IPS-18c (cell line): ENCODE results near the gene DNMBP.
"Not testable (repeated sequence)": the region's sequence is repeated elsewhere in the genome, so short reads cannot be mapped to it uniquely, and the experiment has no call there.

ENCODE experiments used
- H3K4me3 ChIP-seq: 2 replicates; pipeline ENCODE4 v1.7.0; 2013; ENCODE audit warnings: low read depth, mild to moderate bottlenecking, low read length, moderate library complexity; ENCODE audit not compliant: insufficient read depth
- H3K9me3 ChIP-seq: one replicate; pipeline ENCODE4 v1.6.1; 2013; ENCODE audit warnings: mild to moderate bottlenecking, low read length, moderate library complexity; ENCODE audit not compliant: control insufficient read depth, insufficient read depth

The DNMBP gene

GRCh38 chr10:99932203-99932957 is 77.4 kb downstream of the DNMBP start:
- not testable (repeated sequence) for H3K4me3 ChIP-seq, H3K9me3 ChIP-seq

- Histone ChIP-seq H3K9me3 (no peaks in the 10 kb centered on the region), H3K4me3 (no peak overlapping the region; the same call in 1 of the 2 replicates)
Observed at GRCh38 chr10:99930731-99931550, 78.8 kb downstream of the DNMBP start.

GRCh38 chr10:99929360-99929759 is 80.4 kb downstream of the DNMBP start:
- Histone ChIP-seq H3K9me3 (no peaks in the 10 kb centered on the region), H3K4me3 (no peak overlapping the region)

GRCh38 chr10:99927721-99928280 is 81.9 kb downstream of the DNMBP start:
- Histone ChIP-seq H3K9me3 (no peaks in the 10 kb centered on the region), H3K4me3 (0 out of 2 replicates have a peak overlapping the region, but pooled peaks have one; percentile 21)

GRCh38 chr10:99926925-99927720 is 82.6 kb downstream of the DNMBP start:
- H3K9me3 ChIP-seq, result no peaks in the 10 kb centered on the region
- no peak overlapping the region for H3K4me3 ChIP-seq

GRCh38 chr10:99924451-99925255 is 85.1 kb downstream of the DNMBP start:
- Histone ChIP-seq H3K4me3 (no peak overlapping the region), H3K9me3 (no peaks in the 10 kb centered on the region)

- Histone ChIP-seq H3K4me3 (no peak overlapping the region), H3K9me3 (no peaks in the 10 kb centered on the region)
Observed at GRCh38 chr10:99921948-99922347, 87.8 kb downstream of the DNMBP start.

- Histone ChIP-seq H3K4me3 (no peak overlapping the region), H3K9me3 (no peaks in the 10 kb centered on the region)
Observed at GRCh38 chr10:99920901-99921300, 88.8 kb downstream of the DNMBP start.

- no peaks in the 10 kb centered on the region for H3K9me3 ChIP-seq
- no peak overlapping the region for H3K4me3 ChIP-seq
Observed at GRCh38 chr10:99920486-99920885, 89.3 kb downstream of the DNMBP start.

- H3K9me3 ChIP-seq, result no peaks in the 10 kb centered on the region
- peak overlapping the region; percentile 44; the same call in 1 of the 2 replicates for H3K4me3 ChIP-seq
Observed at GRCh38 chr10:99917963-99918825, 91.6 kb downstream of the DNMBP start.

GRCh38 chr10:99916776-99917175 is 93.0 kb downstream of the DNMBP start:
- Histone ChIP-seq H3K4me3 (no peak overlapping the region), H3K9me3 (no peaks in the 10 kb centered on the region)

GRCh38 chr10:99915414-99915813 is 94.3 kb downstream of the DNMBP start:
- Histone ChIP-seq H3K9me3 (no peaks in the 10 kb centered on the region), H3K4me3 (no peak overlapping the region)

- no peaks in the 10 kb centered on the region for H3K9me3 ChIP-seq
- no peak overlapping the region for H3K4me3 ChIP-seq
Observed at GRCh38 chr10:99914236-99914635, 95.5 kb downstream of the DNMBP start.

GRCh38 chr10:99913831-99914235 is 95.9 kb downstream of the DNMBP start:
- peak overlapping the region; percentile 75 for H3K4me3 ChIP-seq
- H3K9me3 ChIP-seq, result no peaks in the 10 kb centered on the region

GRCh38 chr10:99912041-99912440 is 97.7 kb downstream of the DNMBP start:
- Histone ChIP-seq H3K9me3 (no peaks in the 10 kb centered on the region), H3K4me3 (peak overlapping the region; percentile 75; the same call in 1 of the 2 replicates)

GRCh38 chr10:99908512-99908911 is 101.2 kb downstream of the DNMBP start:
- Histone ChIP-seq H3K9me3 (no peaks in the 10 kb centered on the region), H3K4me3 (no peak overlapping the region)
